Osteoblast (primary cell): ENCODE data around the gene CASP6. TPM values are rescaled to one million over a fixed set of nuclear protein-coding genes. Genes with fewer than 3 reads are reported as not detected.

Experiments
- DNase-seq: peaks from one replicate; pipeline ENCODE4 v3.0.0; 2011; ENCODE audit warnings: low spot score, mixed read lengths; ENCODE audit not compliant: insufficient read length; ENCODE audit errors: missing footprints
- H2AFZ ChIP-seq: 2 replicates; pipeline ENCODE4 v1.6.0; 2011; ENCODE audit warnings: mild to moderate bottlenecking, low read length
- H3K27ac ChIP-seq: 2 replicates; pipeline ENCODE4 v1.5.1; 2011; ENCODE audit warnings: mild to moderate bottlenecking, low read depth, low read length, moderate library complexity
- H3K27me3 ChIP-seq: 2 replicates; pipeline ENCODE4 v1.6.0; 2012; ENCODE audit warnings: mild to moderate bottlenecking, control low read depth, inconsistent platforms, low read length, moderate library complexity; ENCODE audit not compliant: insufficient read depth
- H3K36me3 ChIP-seq: 2 replicates; pipeline ENCODE4 v1.5.1; 2011; ENCODE audit warnings: mild to moderate bottlenecking, low read length, control low read depth, moderate library complexity; ENCODE audit not compliant: insufficient read depth
- H3K4me1 ChIP-seq: 2 replicates; pipeline ENCODE4 v1.5.1; 2011; ENCODE audit warnings: mild to moderate bottlenecking, low read length, control low read depth, moderate library complexity; ENCODE audit not compliant: insufficient read depth
- H3K4me2 ChIP-seq: 2 replicates; pipeline ENCODE4 v1.6.0; 2011; ENCODE audit warnings: mild to moderate bottlenecking, low read length; ENCODE audit not compliant: insufficient read depth
- H3K4me3 ChIP-seq: fragments of 200-600 bp; sonication (generic); 3 replicates; pipeline ENCODE4 v1.5.1; 2012; ENCODE audit warnings: mild to moderate bottlenecking, low read length, inconsistent platforms; ENCODE audit not compliant: insufficient read depth
- H3K79me2 ChIP-seq: 2 replicates; pipeline ENCODE4 v1.6.0; 2012; ENCODE audit warnings: mild to moderate bottlenecking, low read length, control low read depth, inconsistent platforms; ENCODE audit not compliant: insufficient read depth
- H3K9me3 ChIP-seq: 2 replicates; pipeline ENCODE4 v1.5.1; 2011; ENCODE audit warnings: low read depth, low read length, control low read depth
- H4K20me1 ChIP-seq: 2 replicates; pipeline ENCODE4 v1.6.0; 2012; ENCODE audit warnings: mild to moderate bottlenecking, low read length, control low read depth; ENCODE audit not compliant: insufficient read depth
- total RNA-seq: library from RNA; depleted of rRNA; stranded (reverse); fragments of >200 nt; gene quantifications from 2 replicates; pipeline ENCODE4 v1.2.3, GENCODE V29; 2012
- TF ChIP-seq, protein P1 (sequence below): IDR thresholded peaks from 2 replicates; pipeline ENCODE4 v1.5.1; 2011; ENCODE audit warnings: mild to moderate bottlenecking, low read depth, low read length, moderate library complexity; ENCODE audit errors: extremely low read depth

Gene CASP6
- total RNA-seq, 1 donor = 25.3 TPM

DNA sequence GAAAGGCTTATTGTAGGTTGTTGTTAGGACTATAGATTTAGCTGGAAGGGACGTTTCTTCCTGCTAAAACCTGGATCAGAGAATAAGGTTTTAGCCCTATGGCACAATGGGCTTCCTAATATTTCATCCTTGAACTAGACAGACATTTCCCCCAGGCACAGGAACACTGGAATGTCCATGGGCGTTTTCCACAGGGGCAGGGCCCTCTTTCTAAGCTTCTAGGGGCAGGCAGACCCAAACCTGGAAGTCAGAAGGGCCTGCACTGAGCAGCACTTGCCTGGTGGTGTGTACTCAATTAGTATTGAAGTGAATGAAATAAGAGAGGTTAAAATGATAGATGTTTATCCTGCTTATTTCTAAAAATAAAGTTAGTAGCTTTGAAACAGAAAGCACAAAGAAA, 41.1 kb downstream of the CASP6 start:
- Histone ChIP-seq H3K4me2 (no peak overlapping the region), H3K4me1 (no peaks in the 10 kb centered on the region), H3K9me3 (no peaks in the 10 kb centered on the region), H3K36me3 (no peaks in the 10 kb centered on the region), H2AFZ (no peak overlapping the region), H4K20me1 (no peaks in the 10 kb centered on the region), H3K27me3 (no peaks in the 10 kb centered on the region), H3K4me3 (no peak overlapping the region), H3K27ac (no peak overlapping the region), H3K79me2 (no peaks in the 10 kb centered on the region)
- DNase-seq = no peak
- TF ChIP-seq, protein P1, sequence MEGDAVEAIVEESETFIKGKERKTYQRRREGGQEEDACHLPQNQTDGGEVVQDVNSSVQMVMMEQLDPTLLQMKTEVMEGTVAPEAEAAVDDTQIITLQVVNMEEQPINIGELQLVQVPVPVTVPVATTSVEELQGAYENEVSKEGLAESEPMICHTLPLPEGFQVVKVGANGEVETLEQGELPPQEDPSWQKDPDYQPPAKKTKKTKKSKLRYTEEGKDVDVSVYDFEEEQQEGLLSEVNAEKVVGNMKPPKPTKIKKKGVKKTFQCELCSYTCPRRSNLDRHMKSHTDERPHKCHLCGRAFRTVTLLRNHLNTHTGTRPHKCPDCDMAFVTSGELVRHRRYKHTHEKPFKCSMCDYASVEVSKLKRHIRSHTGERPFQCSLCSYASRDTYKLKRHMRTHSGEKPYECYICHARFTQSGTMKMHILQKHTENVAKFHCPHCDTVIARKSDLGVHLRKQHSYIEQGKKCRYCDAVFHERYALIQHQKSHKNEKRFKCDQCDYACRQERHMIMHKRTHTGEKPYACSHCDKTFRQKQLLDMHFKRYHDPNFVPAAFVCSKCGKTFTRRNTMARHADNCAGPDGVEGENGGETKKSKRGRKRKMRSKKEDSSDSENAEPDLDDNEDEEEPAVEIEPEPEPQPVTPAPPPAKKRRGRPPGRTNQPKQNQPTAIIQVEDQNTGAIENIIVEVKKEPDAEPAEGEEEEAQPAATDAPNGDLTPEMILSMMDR = no peak

- H3K9me3 ChIP-seq = no peaks in the 10 kb centered on the region
- no peaks in the 10 kb centered on the region for H3K27me3 ChIP-seq
- no peak overlapping the region for H2AFZ ChIP-seq
- no peaks in the 10 kb centered on the region for H3K36me3 ChIP-seq
- TF ChIP-seq, protein P1 = no peak
- H4K20me1 ChIP-seq = no peaks in the 10 kb centered on the region
- no peaks in the 10 kb centered on the region for H3K79me2 ChIP-seq
- no peak overlapping the region for H3K4me3 ChIP-seq
- no peak overlapping the region for H3K4me2 ChIP-seq
- DNase-seq = no peak
- H3K27ac ChIP-seq = no peak overlapping the region
- no peaks in the 10 kb centered on the region for H3K4me1 ChIP-seq
Measured at GRCh38 chr4:109658871-109659410, 44.3 kb downstream of the CASP6 start.

DNA sequence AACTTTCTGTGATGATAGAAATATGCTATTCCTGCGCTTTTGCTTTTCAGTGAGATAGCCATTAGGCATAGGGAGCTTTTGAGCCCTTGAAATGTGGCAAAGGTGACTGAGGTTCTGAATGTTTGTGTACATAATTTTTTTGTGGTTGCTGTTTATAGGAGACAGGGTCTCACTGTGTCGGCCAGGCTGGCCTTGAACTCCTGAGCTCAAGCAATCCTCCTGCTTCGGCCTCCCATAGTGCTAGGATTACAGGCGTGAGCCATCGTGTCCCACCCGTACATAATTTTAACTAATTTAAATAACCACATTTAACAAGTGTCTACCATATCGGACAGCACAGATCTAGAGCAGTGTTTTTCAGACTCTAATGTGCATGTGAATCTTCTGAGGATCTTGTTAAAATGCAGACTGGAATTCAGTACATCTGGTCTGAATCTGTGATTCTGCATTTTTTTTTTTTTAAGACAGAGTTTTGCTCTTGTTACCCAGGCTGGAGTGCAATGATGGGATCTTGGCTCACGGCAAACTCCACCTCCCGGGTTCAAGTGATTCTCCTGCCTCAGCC, 45.3 kb downstream of the CASP6 start:
- no peaks in the 10 kb centered on the region for H3K4me1 ChIP-seq
- no peaks in the 10 kb centered on the region for H4K20me1 ChIP-seq
- no peak overlapping the region for H3K27ac ChIP-seq
- no peaks in the 10 kb centered on the region for H3K79me2 ChIP-seq
- no peak overlapping the region for H2AFZ ChIP-seq
- no peaks in the 10 kb centered on the region for H3K27me3 ChIP-seq
- no peaks in the 10 kb centered on the region for H3K36me3 ChIP-seq
- H3K9me3 ChIP-seq = no peaks in the 10 kb centered on the region
- TF ChIP-seq, protein P1 = no peak
- H3K4me2 ChIP-seq = no peak overlapping the region
- DNase-seq = no peak
- no peak overlapping the region for H3K4me3 ChIP-seq

- no peak overlapping the region for H3K27ac ChIP-seq
Measured at GRCh38 chr4:109655396-109655795, 47.8 kb downstream of the CASP6 start.

More at GRCh38 chr4:109655396-109655795, 47.8 kb downstream of the CASP6 start:
- no peak overlapping the region for H3K4me3 ChIP-seq
- no peaks in the 10 kb centered on the region for H3K27me3 ChIP-seq
- H3K4me1 ChIP-seq = no peaks in the 10 kb centered on the region
- H3K4me2 ChIP-seq = no peak overlapping the region
- TF ChIP-seq, protein P1 = no peak
- H2AFZ ChIP-seq = no peak overlapping the region
- H3K79me2 ChIP-seq = no peaks in the 10 kb centered on the region
- no peak for DNase-seq
- no peaks in the 10 kb centered on the region for H3K36me3 ChIP-seq
- no peaks in the 10 kb centered on the region for H3K9me3 ChIP-seq
- no peaks in the 10 kb centered on the region for H4K20me1 ChIP-seq
